Neutrophil (primary cell): ENCODE data around the gene STX3.
"Not testable (repeated sequence)": the region's sequence is repeated elsewhere in the genome, so short reads cannot be mapped to it uniquely, and the experiment has no call there.

Experiments
- H3K27ac ChIP-seq: fragments of 200-600 bp; sonication (generic); 2 replicates; pipeline ENCODE4 v1.5.1; 2016; ENCODE audit warnings: mild to moderate bottlenecking, moderate library complexity
- H3K27me3 ChIP-seq: fragments of 200-600 bp; sonication (generic); 2 replicates; pipeline ENCODE4 v1.6.0; 2016; ENCODE audit warnings: mild to moderate bottlenecking
- H3K36me3 ChIP-seq: fragments of 200-600 bp; sonication (generic); 2 replicates; pipeline ENCODE4 v1.5.1; 2017
- H3K4me1 ChIP-seq, 2 experiments: fragments of 200-600 bp in 1 of 2; sonication (generic) in 1 of 2; 1 replicate in 1 of 2; 2 replicates in 1 of 2; pipeline versions ENCODE4 v1.5.1 to v1.6.1; 2013 to 2016; ENCODE audit warnings: low read depth in 1 of 2, low read length in 1 of 2, mild to moderate bottlenecking in 1 of 2, moderate library complexity in 1 of 2; ENCODE audit not compliant: control insufficient read depth in 1 of 2, insufficient read depth in 1 of 2
- H3K4me3 ChIP-seq, 2 experiments: fragments of 200-600 bp in 1 of 2; sonication (generic) in 1 of 2; 1 replicate in 1 of 2; 2 replicates in 1 of 2; pipeline ENCODE4 v1.5.1; 2013 to 2016; ENCODE audit warnings: low read depth in 1 of 2, low read length in 1 of 2, mild to moderate bottlenecking in 1 of 2, moderate library complexity in 1 of 2
- H3K9me3 ChIP-seq: fragments of 200-600 bp; sonication (generic); 2 replicates; pipeline ENCODE4 v1.5.1; 2016
- CTCF ChIP-seq: fragments of 200-600 bp; sonication (generic); IDR thresholded peaks from 2 replicates; pipeline ENCODE4 v1.5.1; 2016; ENCODE audit warnings: antibody characterized with exemption

STX3 gene

GRCh38 chr11:59810911-59811259 is 55.7 kb downstream of the STX3 start:
- no peak for TF ChIP-seq CTCF
- H3K27ac ChIP-seq = peak overlapping the region; percentile 87
- peaks cover 28% of the 10 kb centered on the region for H3K36me3 ChIP-seq

GRCh38 chr11:59812220-59812619 is 57.0 kb downstream of the STX3 start:
- TF ChIP-seq CTCF = no peak
- Histone ChIP-seq H3K36me3 (peaks cover 15% of the 10 kb centered on the region), H3K9me3 (no peaks in the 10 kb centered on the region)

More at GRCh38 chr11:59810911-59811259, 55.7 kb downstream of the STX3 start:
- Histone ChIP-seq H3K4me3 (peak overlapping the region; percentile 78 to 79), H3K9me3 (no peaks in the 10 kb centered on the region), H3K4me1 (peaks cover 34 to 35% of the 10 kb centered on the region in 2 experiments), H3K27me3 (no peaks in the 10 kb centered on the region)

DNA sequence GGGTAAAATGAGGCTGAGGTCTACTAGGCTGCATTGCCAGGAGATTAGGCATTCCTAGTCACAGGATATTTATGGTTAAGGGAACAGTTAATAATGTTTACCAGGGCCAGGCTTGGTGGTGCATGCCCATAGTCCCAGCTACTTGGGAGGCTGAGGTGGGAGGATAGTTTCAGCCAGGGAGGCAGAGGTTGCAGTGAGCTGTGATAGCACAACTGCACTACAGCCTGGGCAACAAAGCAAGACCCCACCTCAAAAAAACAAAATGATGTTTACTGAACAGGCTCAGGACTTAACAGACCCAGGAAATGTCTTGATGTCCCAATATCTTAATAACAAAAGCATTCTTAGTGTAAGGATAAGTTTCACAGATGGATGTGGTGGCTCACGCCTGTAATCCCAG is 58.2 kb downstream of the STX3 start:
- peak overlapping the region in 1 of 2 experiments; percentile 30 for H3K4me3 ChIP-seq
- no peak for TF ChIP-seq CTCF
- H3K4me1 ChIP-seq = peaks cover 34 to 35% of the 10 kb centered on the region in 2 experiments
- H3K27ac ChIP-seq = peak overlapping the region; percentile 66
- H3K9me3 ChIP-seq = no peaks in the 10 kb centered on the region
- H3K36me3 ChIP-seq = peaks cover 4% of the 10 kb centered on the region
- no peaks in the 10 kb centered on the region for H3K27me3 ChIP-seq

More at GRCh38 chr11:59812220-59812619, 57.0 kb downstream of the STX3 start:
- Histone ChIP-seq H3K27ac (no peak overlapping the region), H3K4me1 (peaks cover 34 to 35% of the 10 kb centered on the region in 2 experiments), H3K27me3 (no peaks in the 10 kb centered on the region), H3K4me3 (no peak overlapping the region)

DNA sequence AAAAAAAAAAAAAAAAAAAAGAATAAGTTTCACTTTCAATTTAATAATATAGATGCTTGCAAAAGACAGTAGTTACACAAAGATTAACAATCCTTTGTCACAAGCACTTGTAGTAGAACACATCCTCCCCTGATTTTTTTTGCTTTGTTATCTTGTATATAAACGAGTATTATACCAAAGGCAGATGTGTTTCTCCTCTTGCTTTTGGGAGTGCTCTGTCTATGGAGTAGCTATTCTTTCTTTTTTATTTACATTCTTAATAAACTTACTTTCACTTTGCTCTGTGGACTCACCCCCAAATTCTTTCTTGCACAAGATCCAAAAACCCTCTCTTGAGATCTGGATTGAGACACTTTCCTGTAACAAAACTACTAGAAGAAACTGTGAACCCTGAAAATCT is 58.8 kb downstream of the STX3 start:
- Histone ChIP-seq H3K27me3 (no peaks in the 10 kb centered on the region), H3K4me1 (peaks cover 34 to 35% of the 10 kb centered on the region in 2 experiments), H3K36me3 (no peaks in the 10 kb centered on the region), H3K9me3 (no peaks in the 10 kb centered on the region), H3K4me3 (peak overlapping the region; percentile 21 to 30), H3K27ac (peak overlapping the region; percentile 66)
- TF ChIP-seq CTCF = no peak

- Histone ChIP-seq H3K4me3 (no peak overlapping the region), H3K27me3 (no peaks in the 10 kb centered on the region)
- no peak for TF ChIP-seq CTCF
Observed at GRCh38 chr11:59815754-59816153, 60.6 kb downstream of the STX3 start.

GRCh38 chr11:59816434-59816833 is 61.3 kb downstream of the STX3 start:
- not testable (repeated sequence) for H3K36me3 ChIP-seq, H3K27ac ChIP-seq, H3K27me3 ChIP-seq, H3K4me3 ChIP-seq, H3K9me3 ChIP-seq
- H3K4me1 ChIP-seq = peaks cover 14 to 16% of the 10 kb centered on the region in 2 experiments

More at GRCh38 chr11:59815754-59816153, 60.6 kb downstream of the STX3 start:
- Histone ChIP-seq H3K27ac (no peak overlapping the region), H3K4me1 (peaks cover 21 to 23% of the 10 kb centered on the region in 2 experiments), H3K9me3 (no peaks in the 10 kb centered on the region), H3K36me3 (no peaks in the 10 kb centered on the region)
